Stimulated activated CD4-positive, alpha-beta T cell treated with anti-CD3 and anti-CD28 coated beads, Interleukin-4, amount 100 ng/mL, for 24 hours (primary cell): ENCODE results near the gene RPS29.
"Not testable (repeated sequence)": the region's sequence is repeated elsewhere in the genome, so short reads cannot be mapped to it uniquely, and the experiment has no call there.

Source experiments
- DNase-seq: peaks from one replicate; pipeline ENCODE4 v3.0.0-alpha.2; 2020

Gene RPS29

DNA sequence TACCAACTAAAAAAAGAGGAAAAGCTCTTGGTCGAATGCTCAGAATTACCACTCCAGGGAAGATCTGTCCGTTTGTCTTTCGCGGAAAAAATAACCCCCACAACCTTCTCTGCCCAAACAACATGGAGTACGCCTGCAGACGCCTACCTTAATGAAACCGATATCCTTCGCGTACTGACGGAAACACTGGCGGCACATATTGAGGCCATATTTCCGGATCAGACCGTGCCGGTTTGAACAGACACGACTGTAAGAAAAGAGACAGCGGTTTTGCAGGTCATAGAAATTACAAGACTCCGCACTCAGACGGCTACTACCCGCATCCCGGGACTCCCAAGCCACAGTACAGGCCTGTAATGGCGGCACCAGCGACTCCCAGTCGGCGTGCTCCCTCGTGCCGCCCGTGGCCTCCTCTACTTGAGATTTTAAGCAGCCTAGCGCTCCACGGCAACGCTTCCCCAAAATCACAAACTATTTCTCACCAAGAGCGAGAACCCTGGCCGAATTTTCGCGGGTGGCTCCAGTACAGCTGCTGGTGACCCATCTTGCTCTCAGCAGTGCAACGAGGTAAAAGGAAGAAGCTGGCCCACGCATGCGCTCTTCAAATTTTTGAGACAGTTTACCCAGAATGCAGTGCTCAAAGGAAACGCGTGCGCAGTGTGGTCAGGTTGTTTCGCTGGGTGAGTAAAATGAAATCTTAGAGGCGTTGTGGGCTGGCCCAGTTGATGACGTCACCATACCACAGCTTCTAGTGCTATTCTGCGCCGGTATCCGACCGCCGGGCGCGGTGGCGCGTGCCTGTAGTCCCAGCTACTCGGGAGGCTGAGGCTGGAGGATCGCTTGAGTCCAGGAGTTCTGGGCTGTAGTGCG lies at the start of gene RPS29:
TSS of gene RPS29 (minus strand) at position 578 of the 870 bp plus-strand sequence. CDS start at position 544, 34 bp downstream.
- peak; percentile 98 for DNase-seq

DNA sequence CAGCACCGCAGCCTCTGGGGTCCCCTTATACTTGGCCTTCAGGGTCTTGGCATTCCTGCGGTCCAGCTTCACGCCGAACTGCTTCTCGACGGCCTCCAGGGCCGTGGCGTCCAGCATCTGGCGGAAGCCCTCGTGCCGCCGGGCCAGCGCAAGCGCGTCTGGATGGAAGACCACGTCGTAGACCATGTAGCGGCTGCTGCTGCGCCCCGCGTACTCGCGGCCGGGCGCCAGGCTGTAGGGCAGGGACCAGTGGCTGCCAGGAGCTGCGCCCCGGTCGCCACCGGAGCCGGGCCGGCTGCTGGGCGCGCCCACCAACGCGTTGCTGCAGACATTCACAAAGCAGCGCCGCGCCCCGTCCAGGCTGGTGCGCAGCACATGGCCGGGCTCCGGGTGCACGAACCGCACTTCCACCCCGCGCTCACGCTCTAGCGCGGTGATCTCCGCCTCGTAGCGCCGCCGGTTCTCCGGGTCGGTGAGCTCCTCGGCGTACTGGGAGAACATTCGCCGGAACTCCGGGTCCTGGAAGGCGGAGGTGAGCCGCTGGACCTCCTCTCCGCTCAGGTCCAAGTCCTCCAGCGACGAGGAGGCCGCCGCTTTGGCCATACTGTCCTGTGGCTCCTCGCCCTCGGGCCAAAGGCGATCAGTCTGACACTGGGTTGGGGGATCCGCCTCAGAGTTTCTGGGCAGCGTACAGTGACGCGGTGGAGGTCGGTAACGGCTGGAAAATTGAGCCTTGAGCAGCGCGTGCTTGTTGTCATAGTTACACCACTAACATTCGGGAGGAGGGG lies 48.6 kb upstream of the RPS29 start, which contains the start of gene DNAAF2:
TSS of gene DNAAF2 (minus strand) at position 698 of the 788 bp plus-strand sequence. CDS start at position 603, 95 bp downstream.
- peak; percentile 64 for DNase-seq

DNA sequence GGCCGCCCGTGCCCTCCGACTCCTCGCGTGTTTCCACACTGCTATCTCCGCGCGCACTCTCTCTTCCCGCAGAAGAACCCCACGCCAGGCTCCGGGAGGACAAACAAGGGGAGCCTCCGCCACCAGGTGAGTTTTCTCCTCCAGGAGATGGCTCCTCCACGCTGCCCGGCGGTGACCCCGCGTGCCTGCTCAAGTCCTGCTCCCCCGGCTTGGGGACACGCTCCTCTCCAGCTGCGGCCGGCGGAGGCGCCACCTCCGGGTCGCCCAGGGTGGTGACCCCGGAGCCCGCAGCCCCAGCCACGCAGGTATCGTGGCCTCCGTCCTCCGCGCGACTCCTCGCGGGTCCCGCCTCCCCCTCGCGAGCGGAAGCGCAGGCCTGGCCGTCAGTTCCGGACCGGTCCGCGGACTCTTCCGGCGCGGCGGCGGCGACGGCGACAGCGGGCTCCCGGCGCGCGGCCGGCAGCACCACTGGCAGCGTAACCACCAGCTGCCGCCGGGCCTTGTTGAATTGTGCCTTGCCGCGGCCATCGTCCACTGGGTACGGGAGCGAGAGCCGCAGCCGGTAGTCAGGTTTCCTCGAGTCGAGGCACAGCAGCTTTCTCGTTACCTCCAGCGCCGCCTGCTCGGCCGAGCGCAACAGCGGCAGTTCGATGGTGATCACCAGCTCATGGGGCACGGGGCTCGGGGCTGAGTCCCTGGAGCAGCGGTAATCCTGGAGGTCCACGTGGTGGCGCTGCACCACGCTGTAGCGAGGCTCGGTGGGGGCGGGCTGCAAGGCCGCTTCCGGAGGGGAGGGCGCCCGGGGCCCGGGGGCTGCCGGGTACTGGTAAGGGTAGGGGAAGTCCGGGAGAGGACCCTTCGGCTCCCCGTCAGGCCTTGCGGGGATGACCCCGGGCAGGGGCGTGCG lies 47.7 kb upstream of the RPS29 start:
- peak; percentile 96 for DNase-seq

DNA sequence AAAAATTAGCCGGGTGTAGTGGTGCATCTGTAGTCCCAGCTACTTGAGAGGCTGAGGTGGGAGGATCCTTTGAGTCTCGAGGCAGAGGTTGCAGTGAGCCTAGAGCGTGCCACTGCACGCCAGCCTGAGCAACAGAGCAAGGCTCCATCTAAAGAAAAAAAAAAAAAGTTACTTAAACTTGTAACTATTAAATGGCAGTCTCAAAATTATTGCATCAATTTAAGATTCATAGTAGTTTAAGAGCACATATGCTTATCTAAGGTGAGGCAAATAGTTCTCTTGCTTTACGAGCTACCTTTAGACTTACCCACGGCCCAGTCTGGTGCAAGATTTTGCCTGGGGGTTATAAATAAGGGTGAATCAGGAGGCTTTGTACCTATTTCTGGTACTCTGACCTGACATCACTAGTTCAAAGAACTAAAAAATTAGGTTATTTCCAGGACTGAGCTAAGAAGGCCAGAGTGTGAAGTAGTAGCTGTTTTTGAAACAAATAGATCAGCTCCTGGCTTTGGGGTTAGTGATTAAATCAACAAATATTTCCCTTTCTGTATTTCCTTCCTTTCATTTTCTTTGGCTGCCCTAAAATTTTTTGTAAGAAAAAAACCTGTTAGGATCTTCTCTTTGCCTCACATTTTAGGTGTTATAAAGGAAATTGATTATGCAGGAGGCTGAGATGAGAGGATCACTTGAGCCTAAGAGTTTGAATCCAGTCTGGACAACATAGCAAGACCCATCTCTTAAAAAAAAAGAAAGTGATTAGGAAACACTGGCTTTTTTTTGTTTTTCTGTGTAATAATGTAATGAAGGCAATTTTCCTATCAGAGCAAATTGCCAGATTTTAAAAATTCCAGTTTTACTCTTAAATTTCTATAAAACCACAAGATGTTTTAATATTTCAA lies 38.0 kb upstream of the RPS29 start:
- DNase-seq = no peak

DNA sequence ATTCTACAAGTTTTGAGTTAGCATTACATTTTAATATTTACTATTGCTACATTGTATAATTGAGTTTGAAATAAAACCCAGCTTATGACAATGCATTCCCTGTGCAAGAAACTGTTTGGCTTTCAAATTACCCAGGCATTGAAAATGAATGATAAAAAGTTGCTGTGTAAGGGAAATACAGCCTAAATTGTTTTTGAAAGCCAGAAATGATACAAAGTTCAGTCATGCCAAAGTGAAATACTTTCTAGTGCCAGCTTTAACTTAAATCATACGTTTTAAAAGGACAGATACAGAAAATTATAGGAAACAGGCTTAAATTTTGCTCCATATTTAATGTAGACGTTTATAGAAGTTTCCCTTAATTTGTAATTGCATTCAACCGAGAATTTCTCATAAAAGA lies 37.2 kb upstream of the RPS29 start:
- DNase-seq = no peak

DNA sequence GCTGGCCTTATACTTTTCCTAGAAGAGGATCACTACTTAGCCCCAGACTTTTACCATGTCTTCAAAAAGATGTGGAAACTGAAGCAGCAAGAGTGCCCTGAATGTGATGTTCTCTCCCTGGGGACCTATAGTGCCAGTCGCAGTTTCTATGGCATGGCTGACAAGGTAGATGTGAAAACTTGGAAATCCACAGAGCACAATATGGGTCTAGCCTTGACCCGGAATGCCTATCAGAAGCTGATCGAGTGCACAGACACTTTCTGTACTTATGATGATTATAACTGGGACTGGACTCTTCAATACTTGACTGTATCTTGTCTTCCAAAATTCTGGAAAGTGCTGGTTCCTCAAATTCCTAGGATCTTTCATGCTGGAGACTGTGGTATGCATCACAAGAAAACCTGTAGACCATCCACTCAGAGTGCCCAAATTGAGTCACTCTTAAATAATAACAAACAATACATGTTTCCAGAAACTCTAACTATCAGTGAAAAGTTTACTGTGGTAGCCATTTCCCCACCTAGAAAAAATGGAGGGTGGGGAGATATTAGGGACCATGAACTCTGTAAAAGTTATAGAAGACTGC lies 35.9 kb upstream of the RPS29 start:
- DNase-seq = no peak

DNA sequence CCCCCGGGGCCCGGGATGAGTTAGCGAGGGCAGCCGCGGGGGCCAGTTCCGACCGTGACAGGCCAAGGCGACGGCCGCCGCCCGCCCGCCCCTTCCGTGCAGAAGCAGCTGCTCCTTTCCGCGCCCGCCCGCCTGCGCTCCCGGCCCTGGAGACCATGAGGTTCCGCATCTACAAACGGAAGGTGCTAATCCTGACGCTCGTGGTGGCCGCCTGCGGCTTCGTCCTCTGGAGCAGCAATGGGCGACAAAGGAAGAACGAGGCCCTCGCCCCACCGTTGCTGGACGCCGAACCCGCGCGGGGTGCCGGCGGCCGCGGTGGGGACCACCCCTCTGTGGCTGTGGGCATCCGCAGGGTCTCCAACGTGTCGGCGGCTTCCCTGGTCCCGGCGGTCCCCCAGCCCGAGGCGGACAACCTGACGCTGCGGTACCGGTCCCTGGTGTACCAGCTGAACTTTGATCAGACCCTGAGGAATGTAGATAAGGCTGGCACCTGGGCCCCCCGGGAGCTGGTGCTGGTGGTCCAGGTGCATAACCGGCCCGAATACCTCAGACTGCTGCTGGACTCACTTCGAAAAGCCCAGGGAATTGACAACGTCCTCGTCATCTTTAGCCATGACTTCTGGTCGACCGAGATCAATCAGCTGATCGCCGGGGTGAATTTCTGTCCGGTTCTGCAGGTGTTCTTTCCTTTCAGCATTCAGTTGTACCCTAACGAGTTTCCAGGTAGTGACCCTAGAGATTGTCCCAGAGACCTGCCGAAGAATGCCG lies 35.1 kb upstream of the RPS29 start:
- DNase-seq = peak; percentile 64

DNA sequence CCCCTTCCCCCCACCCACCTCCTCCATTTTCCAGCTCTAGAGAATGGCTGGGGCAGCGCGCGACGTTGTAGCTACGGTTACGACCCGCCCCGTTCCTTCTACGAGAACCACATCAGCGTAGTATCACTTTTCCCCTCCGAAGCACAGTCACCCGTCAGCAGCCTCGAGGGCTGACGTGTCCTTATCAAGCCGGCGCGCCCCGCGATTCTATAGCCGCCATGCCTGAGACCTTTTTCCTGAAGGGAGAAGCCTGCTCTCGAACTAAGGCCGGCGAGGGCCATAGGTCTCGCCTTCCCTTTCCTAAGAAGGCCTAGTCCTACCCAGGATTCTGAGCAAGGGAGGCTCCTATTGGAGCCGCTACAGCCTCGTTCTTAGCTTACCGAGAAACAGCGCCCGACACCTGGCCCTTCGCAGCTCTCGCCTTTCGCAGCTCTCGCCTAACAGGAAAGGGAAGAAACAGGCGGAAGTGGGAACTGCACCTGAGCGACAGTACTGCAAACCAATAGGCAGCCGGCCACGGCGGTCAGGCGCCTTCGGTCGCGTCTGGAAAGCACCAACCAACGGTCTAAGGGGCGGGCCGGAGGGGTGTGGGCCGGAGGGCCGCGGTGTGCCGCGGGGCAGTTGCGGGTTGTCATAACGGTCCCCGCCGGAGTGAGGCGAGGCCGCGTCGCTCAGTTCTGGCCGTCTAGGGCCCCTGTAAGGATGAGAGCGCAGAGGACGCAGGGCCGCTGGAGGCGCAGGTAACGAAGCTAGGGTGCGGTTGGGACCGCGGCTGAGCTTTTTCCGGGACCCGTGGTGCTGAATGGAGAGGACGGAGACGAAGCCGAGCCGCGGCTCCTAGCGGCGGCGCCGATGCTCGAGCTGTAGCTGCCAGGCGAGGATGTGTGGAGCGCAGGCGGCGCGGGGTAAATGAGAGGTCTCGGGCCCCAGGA lies 34.3 kb upstream of the RPS29 start, which contains the start of the genes MGAT2 and RPL36AL:
TSS of gene MGAT2 (plus strand) at position 618 of the 932 bp plus-strand sequence. CDS start 470 bp downstream, outside the sequence.
TSS of gene RPL36AL (minus strand) at position 445 of the 932 bp plus-strand sequence. CDS start 1,522 bp downstream, outside the sequence.
- peak; percentile 96 for DNase-seq

DNA sequence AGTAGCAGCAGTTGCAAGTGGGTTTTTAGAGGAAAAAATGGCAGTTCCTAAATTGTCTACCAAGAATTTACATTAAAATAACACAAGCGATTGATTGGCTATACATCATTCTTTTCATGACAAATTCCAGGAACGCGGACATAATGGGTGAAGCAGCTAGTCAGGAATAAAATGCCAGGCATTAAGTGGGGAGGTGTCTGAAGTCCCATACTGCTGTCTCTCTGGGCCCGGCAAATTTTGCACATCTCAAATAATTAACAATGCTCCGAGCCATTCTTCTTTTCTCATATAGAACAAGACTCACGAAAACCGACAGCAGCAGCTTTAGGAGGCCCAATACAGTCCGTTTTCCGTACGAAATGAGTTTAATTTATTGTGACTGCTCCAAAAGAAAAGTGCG lies 33.5 kb upstream of the RPS29 start:
- no peak for DNase-seq

DNA sequence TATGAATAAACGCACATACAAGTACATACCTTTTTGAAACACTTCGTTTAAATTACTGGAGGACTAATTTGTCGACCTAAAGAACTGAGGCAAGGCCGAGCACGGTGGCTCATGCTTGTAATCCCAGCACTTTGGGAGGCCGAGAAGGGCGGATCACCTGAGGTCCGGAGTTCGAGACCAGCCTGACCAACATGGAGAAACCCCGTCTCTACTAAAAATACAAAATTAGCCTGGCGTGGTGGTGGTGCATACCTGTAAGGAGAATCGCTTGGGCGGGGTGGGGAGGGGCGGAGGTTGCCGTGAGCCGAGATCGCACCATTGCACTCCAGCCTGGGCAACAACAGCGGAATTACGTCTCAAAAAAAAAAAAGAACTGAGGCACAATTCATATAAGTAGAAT lies 33.1 kb upstream of the RPS29 start:
- not testable (repeated sequence) for DNase-seq

DNA sequence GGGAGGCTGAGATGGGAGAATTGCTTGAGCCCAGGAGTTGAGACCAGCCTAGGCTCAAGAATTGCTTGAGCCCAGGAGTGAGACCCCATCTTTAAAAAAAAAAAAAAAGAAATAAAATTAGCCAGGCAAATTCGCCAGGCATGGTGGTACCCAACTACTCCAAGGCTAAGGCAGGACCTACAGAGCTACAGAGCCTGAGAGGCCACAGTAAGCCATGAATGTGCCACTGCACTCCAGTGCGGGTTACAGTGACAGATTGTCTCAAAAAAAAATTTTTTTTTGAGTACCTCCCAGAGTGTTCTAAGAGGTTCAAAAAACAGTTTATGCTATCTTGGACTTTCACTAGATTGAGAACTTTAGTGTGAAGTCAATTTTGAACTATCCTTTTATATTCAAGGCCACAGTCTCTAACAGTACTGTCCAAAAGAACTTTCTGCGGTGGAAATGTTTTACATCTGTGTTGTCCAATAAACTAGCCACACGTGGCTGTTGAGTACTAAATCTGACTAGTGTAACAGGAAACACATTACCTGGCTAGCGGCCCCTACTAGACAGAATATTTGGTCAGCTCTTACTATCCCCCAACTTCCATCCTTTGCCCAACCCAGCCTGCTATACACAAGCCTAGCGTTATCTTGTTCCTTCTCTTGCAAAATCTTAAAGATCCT lies 31.8 kb upstream of the RPS29 start:
- no peak for DNase-seq

DNA sequence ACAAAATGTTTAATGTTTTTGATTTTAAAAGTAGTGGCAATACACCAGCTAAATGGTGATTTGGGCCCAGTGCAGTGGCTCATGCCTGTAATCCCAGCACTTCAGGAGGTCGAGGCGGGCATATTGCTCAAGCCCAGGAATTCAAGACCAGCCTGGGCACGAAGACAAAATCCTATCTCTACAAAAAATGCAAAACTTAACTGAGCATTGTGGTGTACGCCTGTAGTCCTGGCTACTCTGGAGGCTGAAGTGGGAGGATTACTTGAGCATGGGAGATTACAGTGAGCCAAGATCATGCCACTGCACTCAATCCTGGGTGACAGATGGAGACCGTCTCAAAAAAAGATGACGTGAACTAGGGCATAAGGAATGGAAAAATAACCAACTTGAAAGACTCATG lies 29.6 kb upstream of the RPS29 start:
- DNase-seq = no peak

DNA sequence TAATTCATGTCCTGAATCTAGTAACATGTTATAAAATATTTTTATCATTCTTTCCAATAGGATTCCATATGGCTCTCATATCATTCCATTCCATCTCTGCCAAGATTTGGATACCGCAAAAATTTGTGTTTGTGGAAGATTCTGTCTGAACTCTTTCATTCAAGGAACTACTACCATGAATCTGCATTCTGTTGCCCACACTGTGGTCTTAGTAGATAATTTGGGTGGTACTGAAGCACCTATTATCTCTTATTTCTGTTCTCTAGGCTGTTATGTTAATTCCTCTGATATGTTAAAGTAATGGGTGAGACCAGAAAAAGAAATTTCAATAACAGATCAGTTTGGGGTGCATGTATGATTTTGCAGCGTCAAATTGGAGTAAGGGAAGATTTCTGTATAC lies 28.0 kb upstream of the RPS29 start:
- no peak for DNase-seq

DNA sequence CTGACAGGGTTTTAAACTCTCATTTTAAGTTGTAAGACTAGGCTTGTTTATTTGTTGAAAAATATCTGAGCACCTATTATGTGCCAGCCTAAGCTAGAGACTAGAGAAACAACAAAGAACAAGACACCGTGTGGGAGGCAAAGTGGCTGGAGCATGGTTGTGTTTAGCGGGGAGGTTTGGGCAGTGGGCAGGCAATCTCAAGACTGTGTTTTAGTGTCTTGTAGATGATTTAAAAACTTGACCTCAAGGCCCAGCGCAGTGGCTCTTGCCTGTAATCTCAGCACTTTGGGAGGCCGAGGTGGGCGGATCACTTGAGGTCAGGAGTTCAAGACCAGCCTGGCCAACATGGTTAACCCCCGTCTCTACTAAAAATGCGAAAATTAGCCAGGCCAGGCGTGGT lies 26.5 kb upstream of the RPS29 start:
- DNase-seq = no peak

DNA sequence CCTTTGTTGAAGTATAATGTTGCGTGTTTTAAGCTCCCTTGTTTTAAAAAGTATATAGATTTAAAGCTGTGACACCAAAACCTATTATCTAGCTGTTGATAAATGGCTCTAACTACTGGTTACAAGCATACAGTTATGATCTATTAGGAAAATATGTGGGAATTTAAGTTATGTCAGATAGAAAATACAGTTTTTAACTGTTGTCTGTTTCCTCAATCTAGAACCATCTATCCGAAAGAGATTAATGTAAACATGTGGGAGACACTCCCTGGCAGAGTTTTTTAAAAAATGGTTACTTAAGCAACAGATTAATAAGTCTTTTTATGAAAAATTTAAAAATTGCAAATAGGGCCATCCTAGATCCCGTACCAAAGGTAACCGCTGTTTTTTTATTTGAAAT lies 26.1 kb upstream of the RPS29 start:
- no peak for DNase-seq

DNA sequence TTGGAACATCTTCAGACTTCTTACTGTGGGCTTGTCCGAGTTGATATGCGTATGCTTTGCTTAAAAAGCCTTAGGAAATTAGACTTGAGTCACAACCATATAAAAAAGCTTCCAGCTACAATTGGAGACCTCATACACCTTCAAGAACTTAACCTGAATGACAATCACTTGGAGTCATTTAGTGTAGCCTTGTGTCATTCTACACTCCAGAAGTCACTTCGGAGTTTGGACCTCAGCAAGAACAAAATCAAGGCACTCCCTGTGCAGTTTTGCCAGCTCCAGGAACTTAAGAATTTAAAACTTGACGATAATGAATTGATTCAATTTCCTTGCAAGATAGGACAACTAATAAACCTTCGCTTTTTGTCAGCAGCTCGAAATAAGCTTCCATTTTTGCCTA lies 21.4 kb upstream of the RPS29 start:
- no peak for DNase-seq

DNA sequence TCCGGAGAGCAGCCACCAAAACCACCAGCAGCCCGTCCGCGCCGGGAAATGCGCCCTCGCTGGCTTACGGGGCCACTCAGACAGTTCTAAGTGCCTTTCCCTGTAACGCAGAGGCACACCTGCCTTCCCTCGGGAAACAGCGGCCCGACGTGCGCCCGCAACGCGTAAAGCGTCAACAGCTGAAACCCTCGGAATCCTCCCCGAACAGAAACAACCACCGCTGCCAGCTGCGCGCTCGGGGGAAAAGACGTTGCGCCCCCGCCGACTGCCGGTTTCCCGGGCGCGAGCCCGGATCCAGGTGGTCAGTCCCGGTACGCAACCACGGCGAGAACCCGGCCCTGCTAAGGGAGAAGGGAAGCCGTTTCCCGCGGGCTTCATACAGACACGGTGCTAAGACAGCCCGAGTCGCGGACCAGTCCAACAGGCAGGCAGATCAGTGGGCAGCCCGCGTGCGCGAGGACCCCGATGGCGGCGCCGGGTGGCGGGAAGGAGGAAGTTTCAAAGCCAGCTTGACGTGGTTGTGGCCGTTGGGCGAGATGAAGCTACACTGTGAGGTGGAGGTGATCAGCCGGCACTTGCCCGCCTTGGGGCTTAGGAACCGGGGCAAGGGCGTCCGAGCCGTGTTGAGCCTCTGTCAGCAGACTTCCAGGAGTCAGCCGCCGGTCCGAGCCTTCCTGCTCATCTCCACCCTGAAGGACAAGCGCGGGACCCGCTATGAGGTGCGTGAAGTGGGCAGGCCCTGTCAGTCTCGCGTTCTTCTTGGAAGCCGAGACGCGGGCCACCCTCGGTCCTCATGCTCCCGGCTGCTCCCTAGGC lies 12.5 kb upstream of the RPS29 start, which contains the start of gene LRR1:
TSS of gene LRR1 (plus strand) at position 456 of the 816 bp plus-strand sequence. CDS start at position 537, 81 bp downstream.
- DNase-seq = peak; percentile 88

DNA sequence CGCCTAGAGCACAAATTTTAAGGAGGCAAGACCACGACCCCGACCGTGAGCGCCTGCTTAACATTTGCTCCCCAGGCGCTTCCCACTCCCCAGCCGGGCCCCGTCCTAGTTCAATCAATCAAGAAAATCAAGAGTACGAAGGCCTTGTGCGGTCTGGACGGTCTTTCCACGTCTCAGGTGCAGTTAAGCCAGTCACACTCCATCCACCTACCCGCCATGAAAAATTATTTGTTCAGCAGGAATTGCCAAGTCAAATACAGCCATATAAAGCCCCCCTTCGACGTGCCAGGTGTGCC lies 12.0 kb upstream of the RPS29 start:
- DNase-seq = no peak
